ENCODE measurements around the gene NCK2.

- TF ChIP-seq CTCF (IDR thresholded peaks at IDR 0.05; ENCODE audit: low read depth, low read length, poor library complexity, severe bottlenecking), result no peak
- TF ChIP-seq EZH2phosphoT487 (IDR thresholded peaks at IDR 0.05; ENCODE audit: borderline replicate concordance, low read length), result no peak
These were observed 142.5 kb downstream of the NCK2 start for GRCh38 chr2:105887256-105887655.

Measured in DOHH2 (cell line).